OCI-M2 (cell line): ENCODE results near the gene GNAO1.

Source experiments
- DNase-seq: peaks from one replicate; lab custom pipeline; 2025; ENCODE audit not compliant: unreplicated experiment; lab: John Stamatoyannopoulos, UW

The GNAO1 gene

DNA sequence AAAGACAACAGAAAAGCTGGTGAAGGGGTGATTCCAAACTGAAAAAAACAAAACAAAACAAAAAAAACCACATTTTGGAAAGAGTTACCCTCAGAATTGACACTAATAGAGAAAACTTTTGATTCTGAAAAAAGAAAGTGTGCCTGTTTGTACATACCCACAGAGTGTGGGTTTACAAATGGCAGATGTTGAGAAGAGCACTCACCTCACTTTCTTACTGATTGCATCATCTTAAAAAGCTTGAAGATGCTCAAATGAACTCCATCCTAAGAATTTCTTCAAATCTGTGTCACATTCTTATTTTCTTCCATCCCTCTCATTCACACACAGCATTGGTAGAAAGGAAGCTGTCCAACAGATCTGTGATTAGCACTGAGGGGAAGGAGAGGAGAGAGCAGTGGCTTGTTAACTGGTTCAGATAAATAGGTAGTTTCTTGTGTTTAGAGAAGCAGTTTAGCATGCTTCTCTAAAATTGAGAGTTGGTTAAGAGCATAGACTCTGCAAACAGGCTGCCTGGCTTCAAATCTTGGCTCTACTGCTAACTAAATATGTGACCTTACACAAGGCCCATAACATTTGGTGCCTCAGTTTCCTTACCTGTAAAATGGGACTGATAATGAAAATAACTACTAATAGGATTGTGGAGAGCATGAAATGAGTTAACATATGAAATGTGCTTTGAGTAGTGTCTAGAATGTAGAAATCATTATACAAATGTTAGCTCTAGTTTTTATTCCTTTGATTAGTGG lies 6.9 kb downstream of the GNAO1 start:
- no peak for DNase-seq

DNA sequence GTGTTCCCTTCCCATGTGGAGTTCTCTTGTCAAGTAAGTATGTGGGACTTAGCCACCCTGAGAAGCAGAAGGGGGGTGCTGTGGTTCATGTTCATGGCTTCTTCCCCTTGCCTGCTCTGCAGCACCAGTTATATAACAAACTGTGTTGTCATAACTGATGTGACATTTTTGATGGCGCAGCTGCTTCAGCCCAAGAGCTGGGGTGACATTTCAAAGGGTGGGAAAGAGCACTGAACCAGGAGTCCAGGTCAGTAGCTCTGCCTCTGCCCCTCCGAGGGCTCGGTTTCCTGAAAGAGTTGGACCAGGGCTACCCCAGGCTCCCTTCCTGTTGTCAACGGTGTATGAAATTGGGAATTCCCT lies 7.4 kb downstream of the GNAO1 start:
- DNase-seq: no peak

- DNase-seq: no peak
Measured at GRCh38 chr16:56199164-56199563, 7.9 kb downstream of the GNAO1 start.

DNA sequence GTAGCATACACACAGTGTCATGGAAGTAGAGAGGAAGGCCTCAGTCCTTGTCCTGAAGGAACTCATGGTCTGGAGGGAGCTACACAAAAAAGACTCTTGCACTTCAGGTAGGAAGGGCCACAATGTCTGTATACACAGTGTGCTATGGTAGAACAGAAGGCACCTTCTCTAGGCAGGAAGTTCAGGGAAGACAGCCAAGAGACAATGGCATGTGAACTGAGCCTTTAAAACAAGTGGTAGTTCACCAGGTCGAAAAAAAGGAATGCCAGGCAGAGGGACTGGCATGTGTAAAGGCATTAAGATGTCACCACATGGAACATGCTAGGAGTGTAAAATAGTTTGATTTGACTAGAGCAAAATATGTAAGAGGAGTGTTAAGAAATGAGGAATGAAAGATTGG lies 9.7 kb downstream of the GNAO1 start:
- no peak for DNase-seq

DNA sequence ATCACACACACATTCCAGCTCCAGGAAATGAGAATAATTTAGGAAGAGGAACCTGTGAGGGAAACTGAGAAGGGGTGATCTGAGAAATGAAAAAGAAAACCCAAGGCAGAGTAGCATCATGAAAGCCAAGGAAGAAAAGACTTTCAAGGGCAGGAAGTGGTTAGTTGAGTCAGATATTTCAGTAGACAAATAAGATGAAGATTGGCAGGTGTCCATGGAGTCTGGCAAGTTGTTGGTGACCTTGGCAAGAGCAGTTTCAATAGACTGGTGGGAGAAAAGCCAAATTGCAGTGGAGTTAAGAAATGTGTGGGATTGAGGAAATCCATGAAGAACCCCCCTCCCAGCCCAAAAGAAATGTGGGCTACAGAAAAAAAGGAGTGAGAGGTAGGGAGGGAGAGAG lies 10.7 kb downstream of the GNAO1 start:
- DNase-seq: no peak

DNA sequence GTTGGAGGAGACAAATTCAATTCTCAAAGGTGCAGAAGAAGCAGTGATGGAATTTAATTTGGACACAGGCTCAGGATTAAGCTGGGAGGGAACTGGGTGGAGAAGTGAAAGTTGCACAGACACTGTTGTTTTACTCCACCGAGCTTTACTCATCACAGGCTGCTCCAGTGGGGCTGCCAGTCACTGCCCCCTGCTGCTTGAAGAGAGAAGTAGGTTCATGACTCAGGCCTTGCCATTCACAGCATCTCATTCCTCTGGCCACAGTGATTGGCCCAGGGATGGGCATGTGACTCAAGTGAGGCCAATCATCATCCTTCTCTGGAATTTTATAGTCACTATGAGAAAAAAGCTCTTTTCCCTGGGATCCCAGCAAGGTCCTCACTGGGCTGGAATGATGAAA lies 11.8 kb downstream of the GNAO1 start:
- DNase-seq: no peak

GRCh38 chr16:56204816-56205215 lies 13.5 kb downstream of the GNAO1 start:
- DNase-seq: no peak

DNA sequence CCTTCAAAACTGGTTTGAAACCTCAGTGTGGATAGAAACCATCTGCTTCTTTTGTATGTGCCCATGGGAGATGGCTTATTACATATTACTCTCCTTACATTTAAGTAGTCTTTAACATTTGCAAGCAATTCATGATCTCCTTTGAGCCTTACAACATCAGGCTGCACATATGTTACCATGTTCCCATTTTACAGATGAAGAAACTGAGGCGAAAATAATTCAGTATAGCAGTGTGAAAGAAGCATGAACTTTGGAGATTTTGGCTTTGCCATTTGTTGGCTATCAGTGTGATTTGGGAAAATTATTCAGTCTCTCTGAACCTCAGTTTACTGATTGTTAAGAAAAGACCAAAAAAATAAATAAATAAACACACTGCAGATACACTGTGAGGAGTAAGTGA lies 15.7 kb downstream of the GNAO1 start:
- no peak for DNase-seq

- DNase-seq: no peak
Measured at GRCh38 chr16:56207421-56207820, 16.1 kb downstream of the GNAO1 start.

DNA sequence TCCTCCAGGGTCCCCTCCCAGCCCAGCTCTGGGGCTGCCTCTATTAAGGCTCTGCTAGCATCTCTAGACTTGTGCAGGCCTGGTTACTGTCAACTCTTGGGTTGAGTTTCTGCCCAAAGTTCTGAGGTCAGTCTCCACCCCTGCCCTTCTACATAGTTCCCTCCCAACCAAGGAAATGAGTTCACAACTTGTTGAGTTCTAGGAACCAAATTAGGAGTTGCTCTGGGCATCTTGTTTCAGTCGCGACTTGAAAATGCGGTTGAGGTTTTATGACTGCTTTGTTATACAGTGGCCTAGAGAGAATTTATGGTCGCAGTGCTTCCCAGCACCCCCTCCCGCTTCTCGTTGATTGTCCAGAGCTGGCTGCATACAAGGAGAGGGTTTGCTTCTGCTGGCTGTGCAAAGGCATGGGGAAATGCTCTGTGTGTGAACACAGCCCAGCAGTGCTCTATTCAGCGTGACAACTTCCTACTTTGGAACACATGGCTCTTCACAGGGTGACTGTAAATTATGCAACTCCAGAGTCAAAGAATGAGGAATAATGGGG lies 20.2 kb downstream of the GNAO1 start:
- no peak for DNase-seq

DNA sequence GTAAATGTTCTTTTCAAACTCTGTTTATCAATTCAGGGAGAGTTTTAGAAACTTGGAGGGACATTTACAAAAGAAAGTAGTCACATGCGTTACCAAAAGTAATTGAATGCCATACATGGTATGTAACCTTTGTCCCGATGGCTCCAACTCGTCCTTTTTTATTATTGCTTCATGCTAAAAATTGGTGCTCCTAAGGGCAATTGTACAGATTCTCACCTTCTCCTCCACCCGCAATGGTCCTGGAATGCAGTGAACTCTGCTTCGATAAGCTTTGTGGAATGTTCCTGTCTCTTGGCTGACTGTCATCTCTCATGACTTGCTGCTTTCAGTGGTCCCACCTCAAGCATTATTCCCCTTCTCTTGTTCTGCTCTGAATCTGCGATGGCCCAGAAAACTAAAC lies 20.9 kb downstream of the GNAO1 start:
- DNase-seq: no peak

DNA sequence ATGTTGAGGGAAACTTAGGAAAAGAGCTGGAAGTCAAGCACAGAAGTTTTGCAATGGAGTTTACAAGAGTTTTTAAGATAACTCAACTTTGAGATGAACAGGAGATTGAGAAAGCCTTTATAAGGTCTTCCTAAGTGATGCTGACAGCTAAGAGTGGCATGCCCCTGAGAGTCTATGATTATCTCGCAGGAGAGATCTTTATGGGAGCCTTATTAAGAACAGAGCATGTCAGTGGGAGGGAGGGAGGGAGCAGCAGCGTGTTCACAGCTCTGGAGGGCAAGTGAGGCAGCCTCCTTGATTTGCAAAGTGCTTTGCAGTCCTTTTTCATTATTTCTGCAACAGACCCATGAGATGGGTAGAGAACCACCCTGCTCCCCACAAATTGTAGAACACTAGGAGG lies 30.7 kb downstream of the GNAO1 start:
- no peak for DNase-seq

DNA sequence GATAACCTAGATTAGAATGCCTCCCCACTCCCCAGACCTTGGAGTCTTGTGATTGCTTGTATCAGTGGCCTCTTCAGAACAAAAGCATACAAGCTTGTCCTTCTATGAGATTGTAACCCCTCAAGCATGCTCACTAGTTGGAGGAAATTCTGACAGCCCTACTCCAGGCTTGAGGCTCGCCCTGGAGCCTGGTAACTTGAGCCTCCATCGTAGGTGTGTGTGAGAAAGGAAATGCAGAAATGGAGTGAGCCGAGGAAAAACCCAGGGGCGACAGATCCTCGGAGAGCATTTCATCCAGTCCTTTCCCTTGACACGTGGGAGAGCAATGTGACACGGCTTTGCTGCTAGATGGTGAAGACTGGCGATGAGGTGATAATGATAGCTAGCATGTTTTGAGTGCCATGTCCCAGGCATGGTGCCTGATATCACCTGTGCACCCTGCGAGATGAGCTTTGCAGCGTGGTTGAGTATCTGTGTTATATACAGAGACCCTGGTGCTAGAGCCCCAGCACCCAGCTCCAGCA lies 31.2 kb downstream of the GNAO1 start:
- DNase-seq: no peak

- DNase-seq: no peak
Measured at GRCh38 chr16:56225017-56225742, 33.9 kb downstream of the GNAO1 start.

DNA sequence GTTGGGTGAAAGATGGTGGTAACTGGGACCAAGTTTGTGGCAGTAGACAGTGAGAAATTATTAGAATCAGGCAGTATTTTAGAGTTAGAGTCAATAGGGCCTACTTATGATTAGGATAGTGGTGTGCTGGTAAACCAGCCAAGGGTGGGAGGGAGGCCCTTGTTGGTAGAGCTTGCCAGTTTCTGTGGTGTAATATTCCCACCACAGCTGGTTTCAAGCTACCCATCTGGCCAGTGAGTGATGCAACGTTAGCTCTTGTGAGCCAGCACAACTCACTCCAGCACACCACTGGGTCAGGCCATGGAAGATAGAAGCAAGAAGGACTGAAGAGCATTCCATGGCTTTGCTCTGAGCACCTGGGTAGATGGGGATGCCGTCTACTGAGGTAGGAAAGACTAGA lies 34.9 kb downstream of the GNAO1 start:
- DNase-seq: no peak

DNA sequence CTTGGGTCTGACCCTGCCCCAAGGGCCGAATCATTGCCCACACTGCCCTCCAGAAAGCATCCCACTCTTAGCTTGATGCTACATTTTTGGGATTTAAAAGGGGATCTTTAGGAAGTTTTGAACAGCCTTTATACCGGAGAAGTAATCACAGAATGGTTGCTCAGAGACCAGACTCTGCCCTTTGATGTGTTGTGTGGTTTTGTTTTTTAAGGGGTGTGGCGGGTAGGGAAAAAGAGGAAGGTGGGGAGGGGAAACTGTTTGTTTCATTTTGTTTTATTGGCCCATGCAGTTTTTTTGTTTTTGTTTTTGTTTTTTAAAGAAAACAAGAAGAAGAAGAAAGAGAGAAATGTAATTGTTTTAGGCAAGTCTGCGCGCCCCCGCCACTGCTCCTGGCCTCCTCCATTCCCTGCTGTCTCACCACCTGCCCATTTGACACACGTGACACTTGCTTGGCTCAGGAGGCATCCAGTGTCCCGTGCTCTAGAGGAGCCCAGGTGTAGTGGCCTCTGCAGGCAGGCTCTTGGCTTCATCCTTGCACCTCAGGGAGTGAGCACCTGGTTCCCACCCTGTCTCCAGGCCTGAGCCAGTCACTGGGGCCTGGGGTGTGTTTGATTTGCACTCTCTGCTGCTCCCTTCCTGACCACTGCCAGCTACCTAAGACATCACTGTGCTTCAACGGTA lies 35.7 kb downstream of the GNAO1 start:
- DNase-seq: no peak

- no peak for DNase-seq
Measured at GRCh38 chr16:56227936-56228335, 36.6 kb downstream of the GNAO1 start.

GRCh38 chr16:56228476-56228875 lies 37.2 kb downstream of the GNAO1 start:
- no peak for DNase-seq

- no peak for DNase-seq
Measured at GRCh38 chr16:56233795-56234566, 42.7 kb downstream of the GNAO1 start.

- no peak for DNase-seq
Measured at GRCh38 chr16:56234737-56235136, 43.4 kb downstream of the GNAO1 start.

DNA sequence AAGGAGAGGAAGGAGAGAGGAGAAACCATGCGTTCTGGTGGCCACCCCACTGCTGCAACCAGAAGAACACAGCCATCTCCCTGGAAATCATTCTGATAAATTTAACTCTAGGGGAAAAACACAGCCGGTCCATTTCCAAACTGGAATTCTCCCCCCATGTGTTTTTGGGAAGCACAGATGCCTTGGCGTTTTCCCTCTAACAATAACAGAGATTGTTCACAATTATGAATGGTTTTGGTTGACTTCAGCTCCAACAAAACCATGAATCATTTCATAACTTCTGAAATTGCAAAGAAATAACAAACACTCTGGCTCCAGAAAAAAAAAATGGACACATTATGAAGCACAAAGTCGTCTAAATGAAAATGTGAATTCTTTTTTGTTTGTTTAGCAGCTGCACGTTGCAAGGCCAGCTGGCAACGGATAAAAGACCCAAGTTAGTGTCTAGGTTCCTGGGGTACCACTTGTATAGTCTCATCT lies 46.2 kb downstream of the GNAO1 start:
- no peak for DNase-seq
